K562 (cell line): ENCODE data around the gene FHIT. TPM values are rescaled to one million over a fixed set of nuclear protein-coding genes. Genes with fewer than 3 reads are reported as not detected.

Experiments
- BRD4 ChIP-seq: fragments of 200-600 bp; sonication (generic); IDR thresholded peaks from 2 replicates; pipeline ENCODE4 v1.6.1; 2017; ENCODE audit warnings: inconsistent platforms
- CBFA2T3 ChIP-seq: fragments of 450-650 bp; IDR thresholded peaks from 2 replicates; pipeline ENCODE4 v1.6.1; 2017
- COPS2 ChIP-seq: fragments of 450-650 bp; conservative IDR thresholded peaks from 2 replicates; pipeline ENCODE4 v1.6.1; 2016; ENCODE audit warnings: mild to moderate bottlenecking, moderate library complexity
- CXXC5 ChIP-seq: fragments of 250-450 bp; sonication (Bioruptor Pico); IDR thresholded peaks from 2 replicates; pipeline ENCODE4 v1.8.0; 2022; ENCODE audit warnings: inconsistent platforms, mild to moderate bottlenecking, moderate library complexity
- FOS ChIP-seq: IDR thresholded peaks from 3 replicates; pipeline ENCODE4 v1.6.1; 2011; ENCODE audit not compliant: insufficient read length; ENCODE audit errors: extremely low read depth
- FOXM1 ChIP-seq, 2 experiments: fragments of 450-650 bp in 1 of 2; sonication (generic) in 1 of 2; formaldehyde crosslinking in 1 of 2; IDR thresholded peaks; 2 replicates each; pipeline versions ENCODE4 v1.6.1 to v1.9.0; 2017 to 2022; ENCODE audit warnings: low read depth in 2 of 2, mild to moderate bottlenecking in 2 of 2, missing genetic modification reagents in 1 of 2, moderate library complexity in 1 of 2
- FOXO4 ChIP-seq: fragments of 450-650 bp; formaldehyde crosslinking; IDR thresholded peaks from 2 replicates; pipeline ENCODE4 v1.4.0; 2020; ENCODE audit warnings: mild to moderate bottlenecking, moderate library complexity
- FUS ChIP-seq: fragments of 200-400 bp; formaldehyde crosslinking; optimal IDR thresholded peaks from 2 replicates; pipeline ENCODE3; 2017; ENCODE audit warnings: low read depth, low read length
- GABPA ChIP-seq: fragments of 200-800 bp; sonication (Bioruptor generic); conservative IDR thresholded peaks from 2 replicates; pipeline ENCODE4 v1.6.1; 2016; ENCODE audit warnings: low read depth, missing genetic modification characterization, missing compliant biosample characterization
- HDAC6 ChIP-seq: IDR thresholded peaks from 2 replicates; pipeline ENCODE4 v1.6.1; 2012; ENCODE audit warnings: low read depth, mild to moderate bottlenecking, control low read depth, inconsistent platforms, low read length, moderate library complexity
- HES1 ChIP-seq: fragments of 450-650 bp; IDR thresholded peaks from 2 replicates; pipeline ENCODE4 v1.6.1; 2016; ENCODE audit warnings: low read depth, mild to moderate bottlenecking, moderate library complexity
- IFI16 ChIP-seq: fragments of 250-450 bp; sonication (Bioruptor Pico); IDR thresholded peaks from 2 replicates; pipeline ENCODE4 v2.1.2; 2022; ENCODE audit warnings: mild to moderate bottlenecking, inconsistent platforms
- LCOR ChIP-seq: sonication (generic); formaldehyde crosslinking; IDR thresholded peaks from 2 replicates; pipeline ENCODE4 v1.8.0; 2022; ENCODE audit warnings: mild to moderate bottlenecking, missing genetic modification reagents
- MCM5 ChIP-seq: fragments of 450-650 bp; IDR thresholded peaks from 2 replicates; pipeline ENCODE4 v1.6.1; 2016; ENCODE audit warnings: low read depth
- PATZ1 ChIP-seq: fragments of 250-450 bp; sonication (Bioruptor Pico); IDR thresholded peaks from 2 replicates; pipeline ENCODE4 v1.5.0; 2020; ENCODE audit warnings: mild to moderate bottlenecking, borderline replicate concordance
- PREB ChIP-seq: sonication (generic); formaldehyde crosslinking; IDR thresholded peaks from 2 replicates; pipeline ENCODE4 v1.8.1; 2023; ENCODE audit warnings: mild to moderate bottlenecking, missing genetic modification reagents
- SAFB ChIP-seq: fragments of 200-400 bp; formaldehyde crosslinking; IDR thresholded peaks from 2 replicates; pipeline ENCODE4 v1.6.1; 2017; ENCODE audit warnings: low read depth, low read length, borderline replicate concordance
- SNAPC5 ChIP-seq: fragments of 250-450 bp; sonication (Bioruptor Pico); IDR thresholded peaks from 2 replicates; pipeline ENCODE4 v1.8.0; 2021; ENCODE audit warnings: moderate library complexity, mild to moderate bottlenecking, inconsistent platforms
- STAT5A ChIP-seq: IDR thresholded peaks from 2 replicates; pipeline ENCODE4 v1.6.1; 2012; ENCODE audit warnings: low read length, inconsistent platforms, borderline replicate concordance
- TCF3 ChIP-seq: sonication (generic); formaldehyde crosslinking; IDR thresholded peaks from 2 replicates; pipeline ENCODE4 v1.4.0; 2020; ENCODE audit warnings: mild to moderate bottlenecking, missing genetic modification reagents
- TEAD1 ChIP-seq, 2 experiments: fragments of 450-650 bp in 1 of 2; sonication (generic) in 1 of 2; formaldehyde crosslinking; IDR thresholded peaks; 2 replicates each; pipeline versions ENCODE4 v1.4.0 to v1.8.0; 2020 to 2022; ENCODE audit warnings: mild to moderate bottlenecking in 2 of 2, missing genetic modification reagents in 1 of 2
- ZFPM2 ChIP-seq: fragments of 250-450 bp; sonication (Bioruptor Pico); IDR thresholded peaks from 2 replicates; pipeline ENCODE4 v1.5.1; 2022; ENCODE audit warnings: mild to moderate bottlenecking
- polyA plus RNA-seq, 8 experiments: library from polyadenylated mRNA; depleted of rRNA in 4 of 8; stranded (reverse) in 5 of 8; unstranded in 3 of 8; fragments of >200 nt; fragmentation: Nextera tagmentation in 2 of 8; fragmentation: Illumina TruSeq in 1 of 8; extraction: Ambion mirVana in 2 of 8; extraction: Trizol in 1 of 8; gene quantifications; 2 replicates each; pipeline versions ENCODE4 v1.2.1 to v1.2.3, GENCODE V29; 2011 to 2014; ENCODE audit warnings: inconsistent platforms in 1 of 8, missing spikeins in 1 of 8
- total RNA-seq, 7 experiments: library from RNA; depleted of rRNA in 6 of 7; stranded (reverse); fragments of >200 nt in 6 of 7; fragmentation: Illumina TruSeq in 2 of 7; extraction: Trizol in 2 of 7; gene quantifications; 2 replicates each; pipeline versions ENCODE4 v1.2.1 to v1.2.3, GENCODE V29; 2011 to 2021; ENCODE audit warnings: low replicate concordance in 1 of 7

The FHIT gene
- total and polyA plus RNA-seq, 9 of the 15 experiments (the other 6 are each of a cell fraction or from before 2014, with no cell fraction given) = 1.7 to 9.1 (median 4.3) TPM

GRCh38 chr3:59877263-59878037, 1373.8 kb downstream of the FHIT start (continued):
- TF ChIP-seq PATZ1 (CRISPR knock-in tag) = no peak
- TF ChIP-seq FUS = no peak
- TF ChIP-seq FOXM1 (IDR thresholded peaks at IDR 0.05; ENCODE audit: low read depth) = peak; percentile 55
- no peak for TF ChIP-seq FOXM1 (CRISPR knock-in tag; IDR thresholded peaks at IDR 0.05; ENCODE audit: low read depth)
- TF ChIP-seq TEAD1 (CRISPR knock-in tag; IDR thresholded peaks at IDR 0.05) = no peak
- TF ChIP-seq BRD4 = no peak
- TF ChIP-seq COPS2 = no peak
- no peak for TF ChIP-seq LCOR (CRISPR knock-in tag)
- TF ChIP-seq PREB (CRISPR knock-in tag) = no peak
- TF ChIP-seq CXXC5 (CRISPR knock-in tag) = no peak
- peak; percentile 83 for TF ChIP-seq TCF3 (CRISPR knock-in tag)
- no peak for TF ChIP-seq SNAPC5 (CRISPR knock-in tag)
- TF ChIP-seq STAT5A = peak; percentile 60; the same call in 1 of the 2 replicates
- TF ChIP-seq CBFA2T3 = peak; percentile 91
- no peak for TF ChIP-seq HDAC6
- TF ChIP-seq FOS = no peak
- TF ChIP-seq ZFPM2 (CRISPR knock-in tag) = no peak
- no peak for TF ChIP-seq GABPA (tag)
- TF ChIP-seq HES1 = no peak
- TF ChIP-seq IFI16 = no peak
- no peak for TF ChIP-seq MCM5
- TF ChIP-seq FOXO4 (CRISPR knock-in tag) = no peak
- TF ChIP-seq SAFB = no peak
